Measurements from ENCODE around the gene DHX9. TPM values are rescaled to one million over a fixed set of nuclear protein-coding genes. Genes with fewer than 3 reads are reported as not detected.

DHX9 gene
- total and polyA plus RNA-seq, 2 of the 13 experiments (the other 11 are each of a cell fraction or from before 2014, with no cell fraction given): 84.8 to 211 TPM

DNA sequence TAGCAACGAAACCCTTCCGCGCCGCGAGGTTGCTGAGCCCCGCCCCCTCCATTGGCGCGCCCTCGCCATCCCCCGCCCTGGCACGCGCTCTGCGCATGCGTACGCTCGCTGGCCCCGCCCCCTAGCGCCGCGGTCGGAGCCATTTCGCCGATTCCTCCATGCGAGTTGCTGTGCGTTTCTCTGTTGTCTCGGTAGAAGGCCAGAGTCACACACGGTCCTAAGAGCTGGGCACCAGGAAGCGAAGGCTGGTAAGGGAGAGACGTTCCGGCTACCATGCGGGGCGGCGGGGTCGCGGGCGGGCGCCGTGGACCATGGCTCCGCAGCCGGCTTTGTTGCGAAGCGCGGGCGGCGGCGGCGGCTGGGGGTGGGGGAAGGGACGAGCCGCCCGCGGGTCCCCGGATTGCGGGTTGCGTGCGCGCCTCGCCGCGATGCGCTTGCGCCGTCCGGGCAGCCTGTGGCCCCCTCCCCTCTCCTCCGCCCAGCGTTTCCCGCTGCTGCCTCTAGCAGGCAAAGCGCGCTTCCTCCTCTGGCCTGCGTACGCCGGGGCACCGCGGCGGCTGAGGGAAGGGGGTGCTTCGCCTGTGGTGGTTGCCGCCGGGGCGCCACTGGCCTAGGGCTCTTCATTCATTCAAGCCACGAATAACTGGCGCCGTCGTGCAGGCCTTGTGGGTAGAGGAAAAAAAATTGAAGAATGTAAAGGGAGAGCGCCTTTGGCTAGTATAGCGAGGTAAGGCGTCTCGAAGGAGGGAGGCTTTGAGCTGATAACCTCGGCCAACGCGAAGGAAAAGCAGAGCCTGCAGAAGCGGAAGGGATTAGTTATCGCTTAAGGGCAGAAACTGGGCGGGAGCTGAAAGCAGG is at the start of gene DHX9 (continued):
- no peak for TF ChIP-seq TCF12 (IDR thresholded peaks at IDR 0.05)
- TF ChIP-seq TCF12 (CRISPR knock-in tag; IDR thresholded peaks at IDR 0.05): peak; percentile 35; the same call in 1 of the 2 replicates
- peak; percentile 83 for TF ChIP-seq YY1 (IDR thresholded peaks at IDR 0.05; ENCODE audit: insufficient read depth, insufficient replicate concordance, low read depth, low read length)
- no peak for TF ChIP-seq RFXANK (CRISPR knock-in tag; IDR thresholded peaks at IDR 0.05)
- peak; percentile 80; the same call in 1 of the 2 replicates for TF ChIP-seq NFKB2 (CRISPR knock-in tag; IDR thresholded peaks at IDR 0.05; ENCODE audit: borderline replicate concordance)
- peak; percentile 96 for TF ChIP-seq ZFY (CRISPR knock-in tag; IDR thresholded peaks at IDR 0.05)
- 0 out of 2 replicates have a peak, but pooled peaks have one; percentile 19 for TF ChIP-seq ISL2 (CRISPR knock-in tag; IDR thresholded peaks at IDR 0.05)
- no peak for TF ChIP-seq KAT2B (IDR thresholded peaks at IDR 0.05; ENCODE audit: borderline replicate concordance, low read depth, low read length)
- TF ChIP-seq, protein P1, sequence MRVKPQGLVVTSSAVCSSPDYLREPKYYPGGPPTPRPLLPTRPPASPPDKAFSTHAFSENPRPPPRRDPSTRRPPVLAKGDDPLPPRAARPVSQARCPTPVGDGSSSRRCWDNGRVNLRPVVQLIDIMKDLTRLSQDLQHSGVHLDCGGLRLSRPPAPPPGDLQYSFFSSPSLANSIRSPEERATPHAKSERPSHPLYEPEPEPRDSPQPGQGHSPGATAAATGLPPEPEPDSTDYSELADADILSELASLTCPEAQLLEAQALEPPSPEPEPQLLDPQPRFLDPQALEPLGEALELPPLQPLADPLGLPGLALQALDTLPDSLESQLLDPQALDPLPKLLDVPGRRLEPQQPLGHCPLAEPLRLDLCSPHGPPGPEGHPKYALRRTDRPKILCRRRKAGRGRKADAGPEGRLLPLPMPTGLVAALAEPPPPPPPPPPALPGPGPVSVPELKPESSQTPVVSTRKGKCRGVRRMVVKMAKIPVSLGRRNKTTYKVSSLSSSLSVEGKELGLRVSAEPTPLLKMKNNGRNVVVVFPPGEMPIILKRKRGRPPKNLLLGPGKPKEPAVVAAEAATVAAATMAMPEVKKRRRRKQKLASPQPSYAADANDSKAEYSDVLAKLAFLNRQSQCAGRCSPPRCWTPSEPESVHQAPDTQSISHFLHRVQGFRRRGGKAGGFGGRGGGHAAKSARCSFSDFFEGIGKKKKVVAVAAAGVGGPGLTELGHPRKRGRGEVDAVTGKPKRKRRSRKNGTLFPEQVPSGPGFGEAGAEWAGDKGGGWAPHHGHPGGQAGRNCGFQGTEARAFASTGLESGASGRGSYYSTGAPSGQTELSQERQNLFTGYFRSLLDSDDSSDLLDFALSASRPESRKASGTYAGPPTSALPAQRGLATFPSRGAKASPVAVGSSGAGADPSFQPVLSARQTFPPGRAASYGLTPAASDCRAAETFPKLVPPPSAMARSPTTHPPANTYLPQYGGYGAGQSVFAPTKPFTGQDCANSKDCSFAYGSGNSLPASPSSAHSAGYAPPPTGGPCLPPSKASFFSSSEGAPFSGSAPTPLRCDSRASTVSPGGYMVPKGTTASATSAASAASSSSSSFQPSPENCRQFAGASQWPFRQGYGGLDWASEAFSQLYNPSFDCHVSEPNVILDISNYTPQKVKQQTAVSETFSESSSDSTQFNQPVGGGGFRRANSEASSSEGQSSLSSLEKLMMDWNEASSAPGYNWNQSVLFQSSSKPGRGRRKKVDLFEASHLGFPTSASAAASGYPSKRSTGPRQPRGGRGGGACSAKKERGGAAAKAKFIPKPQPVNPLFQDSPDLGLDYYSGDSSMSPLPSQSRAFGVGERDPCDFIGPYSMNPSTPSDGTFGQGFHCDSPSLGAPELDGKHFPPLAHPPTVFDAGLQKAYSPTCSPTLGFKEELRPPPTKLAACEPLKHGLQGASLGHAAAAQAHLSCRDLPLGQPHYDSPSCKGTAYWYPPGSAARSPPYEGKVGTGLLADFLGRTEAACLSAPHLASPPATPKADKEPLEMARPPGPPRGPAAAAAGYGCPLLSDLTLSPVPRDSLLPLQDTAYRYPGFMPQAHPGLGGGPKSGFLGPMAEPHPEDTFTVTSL (CRISPR knock-in tag; IDR thresholded peaks at IDR 0.05; ENCODE audit: borderline replicate concordance): peak; percentile 27
- TF ChIP-seq, protein P2, sequence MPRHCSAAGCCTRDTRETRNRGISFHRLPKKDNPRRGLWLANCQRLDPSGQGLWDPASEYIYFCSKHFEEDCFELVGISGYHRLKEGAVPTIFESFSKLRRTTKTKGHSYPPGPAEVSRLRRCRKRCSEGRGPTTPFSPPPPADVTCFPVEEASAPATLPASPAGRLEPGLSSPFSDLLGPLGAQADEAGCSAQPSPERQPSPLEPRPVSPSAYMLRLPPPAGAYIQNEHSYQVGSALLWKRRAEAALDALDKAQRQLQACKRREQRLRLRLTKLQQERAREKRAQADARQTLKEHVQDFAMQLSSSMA (CRISPR knock-in tag; IDR thresholded peaks at IDR 0.05): no peak
- no peak for TF ChIP-seq CREM (IDR thresholded peaks at IDR 0.05)
- TF ChIP-seq CREM (CRISPR knock-in tag; IDR thresholded peaks at IDR 0.05): no peak
- TF ChIP-seq HDAC6 (IDR thresholded peaks at IDR 0.05; ENCODE audit: low read depth, low read length): no peak
- TF ChIP-seq, protein P3, sequence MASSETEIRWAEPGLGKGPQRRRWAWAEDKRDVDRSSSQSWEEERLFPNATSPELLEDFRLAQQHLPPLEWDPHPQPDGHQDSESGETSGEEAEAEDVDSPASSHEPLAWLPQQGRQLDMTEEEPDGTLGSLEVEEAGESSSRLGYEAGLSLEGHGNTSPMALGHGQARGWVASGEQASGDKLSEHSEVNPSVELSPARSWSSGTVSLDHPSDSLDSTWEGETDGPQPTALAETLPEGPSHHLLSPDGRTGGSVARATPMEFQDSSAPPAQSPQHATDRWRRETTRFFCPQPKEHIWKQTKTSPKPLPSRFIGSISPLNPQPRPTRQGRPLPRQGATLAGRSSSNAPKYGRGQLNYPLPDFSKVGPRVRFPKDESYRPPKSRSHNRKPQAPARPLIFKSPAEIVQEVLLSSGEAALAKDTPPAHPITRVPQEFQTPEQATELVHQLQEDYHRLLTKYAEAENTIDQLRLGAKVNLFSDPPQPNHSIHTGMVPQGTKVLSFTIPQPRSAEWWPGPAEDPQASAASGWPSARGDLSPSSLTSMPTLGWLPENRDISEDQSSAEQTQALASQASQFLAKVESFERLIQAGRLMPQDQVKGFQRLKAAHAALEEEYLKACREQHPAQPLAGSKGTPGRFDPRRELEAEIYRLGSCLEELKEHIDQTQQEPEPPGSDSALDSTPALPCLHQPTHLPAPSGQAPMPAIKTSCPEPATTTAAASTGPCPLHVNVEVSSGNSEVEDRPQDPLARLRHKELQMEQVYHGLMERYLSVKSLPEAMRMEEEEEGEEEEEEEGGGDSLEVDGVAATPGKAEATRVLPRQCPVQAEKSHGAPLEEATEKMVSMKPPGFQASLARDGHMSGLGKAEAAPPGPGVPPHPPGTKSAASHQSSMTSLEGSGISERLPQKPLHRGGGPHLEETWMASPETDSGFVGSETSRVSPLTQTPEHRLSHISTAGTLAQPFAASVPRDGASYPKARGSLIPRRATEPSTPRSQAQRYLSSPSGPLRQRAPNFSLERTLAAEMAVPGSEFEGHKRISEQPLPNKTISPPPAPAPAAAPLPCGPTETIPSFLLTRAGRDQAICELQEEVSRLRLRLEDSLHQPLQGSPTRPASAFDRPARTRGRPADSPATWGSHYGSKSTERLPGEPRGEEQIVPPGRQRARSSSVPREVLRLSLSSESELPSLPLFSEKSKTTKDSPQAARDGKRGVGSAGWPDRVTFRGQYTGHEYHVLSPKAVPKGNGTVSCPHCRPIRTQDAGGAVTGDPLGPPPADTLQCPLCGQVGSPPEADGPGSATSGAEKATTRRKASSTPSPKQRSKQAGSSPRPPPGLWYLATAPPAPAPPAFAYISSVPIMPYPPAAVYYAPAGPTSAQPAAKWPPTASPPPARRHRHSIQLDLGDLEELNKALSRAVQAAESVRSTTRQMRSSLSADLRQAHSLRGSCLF (CRISPR knock-in tag; IDR thresholded peaks at IDR 0.05; ENCODE audit: borderline replicate concordance): no peak
